HG03097 (cell line): ENCODE results near the gene CES3.
"Not testable (repeated sequence)": the region's sequence is repeated elsewhere in the genome, so short reads cannot be mapped to it uniquely, and the experiment has no call there.

Experiments used
- ATAC-seq: cut with Tn5 transposase; IDR thresholded peaks from one replicate; pipeline ENCODE4 v1.9.1; 2021; ENCODE audit not compliant: unreplicated experiment, low FRiP score

The CES3 gene

DNA sequence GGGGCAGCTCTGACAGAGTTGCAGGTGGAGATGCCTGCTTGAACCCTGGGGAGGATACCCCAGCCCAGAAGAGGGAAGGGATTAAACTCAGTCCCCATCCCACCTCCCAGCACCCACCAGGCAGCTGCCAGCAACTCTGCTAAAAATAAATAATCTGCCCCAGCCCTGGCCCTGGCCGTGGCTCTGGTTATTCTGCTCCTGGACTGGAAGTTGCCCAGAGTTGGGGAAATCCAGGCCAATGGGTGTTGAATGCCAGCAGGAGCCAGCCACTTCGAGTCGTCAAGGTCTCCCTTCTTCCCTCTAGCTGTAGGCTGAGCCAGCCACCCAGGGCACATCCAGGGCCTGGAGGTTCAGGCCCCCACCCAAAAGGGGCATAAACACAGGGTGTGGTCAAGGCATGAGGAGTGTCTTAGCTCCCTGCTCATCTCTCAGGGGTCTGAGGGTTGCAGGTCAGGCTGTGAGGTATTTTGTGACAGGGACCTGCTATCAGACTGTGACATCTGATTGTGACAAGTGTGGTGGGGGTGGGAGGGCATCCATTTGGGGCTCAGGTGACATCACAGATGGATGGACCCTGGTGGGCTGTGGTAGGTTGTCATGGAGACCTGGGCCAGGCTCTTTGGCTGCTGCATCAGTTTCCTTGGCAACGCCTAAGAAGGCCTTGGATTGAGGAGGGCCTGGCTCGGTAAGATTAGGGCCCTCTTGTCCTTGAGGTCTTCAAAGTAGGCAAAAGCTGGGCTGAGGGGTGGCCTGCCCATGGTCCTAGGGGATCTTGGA lies 34.7 kb upstream of the CES3 start:
- no peak for ATAC-seq

DNA sequence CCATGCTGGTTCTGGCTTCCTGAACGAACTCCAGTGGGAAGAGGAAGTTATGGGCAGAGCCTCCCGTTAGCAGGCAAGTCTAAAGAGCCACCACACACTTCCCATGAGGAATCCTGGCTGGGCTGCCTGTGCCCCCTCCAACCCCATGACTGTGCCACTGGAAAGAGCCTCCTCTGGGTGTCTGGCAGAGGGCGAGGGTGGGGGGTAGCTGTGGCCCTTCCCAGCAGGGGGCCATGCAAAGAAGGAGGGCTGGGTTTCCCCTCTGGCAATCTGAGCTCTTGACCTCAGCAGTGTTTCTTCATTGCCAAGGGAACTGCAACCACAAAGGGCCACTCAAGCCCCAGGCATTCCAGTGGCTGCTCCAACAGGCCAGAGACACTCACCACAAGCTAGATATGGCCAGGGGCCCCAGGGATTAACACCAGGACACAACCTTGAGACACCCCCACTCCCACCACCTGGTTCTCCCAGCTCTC lies 34.1 kb upstream of the CES3 start:
- no peak for ATAC-seq

DNA sequence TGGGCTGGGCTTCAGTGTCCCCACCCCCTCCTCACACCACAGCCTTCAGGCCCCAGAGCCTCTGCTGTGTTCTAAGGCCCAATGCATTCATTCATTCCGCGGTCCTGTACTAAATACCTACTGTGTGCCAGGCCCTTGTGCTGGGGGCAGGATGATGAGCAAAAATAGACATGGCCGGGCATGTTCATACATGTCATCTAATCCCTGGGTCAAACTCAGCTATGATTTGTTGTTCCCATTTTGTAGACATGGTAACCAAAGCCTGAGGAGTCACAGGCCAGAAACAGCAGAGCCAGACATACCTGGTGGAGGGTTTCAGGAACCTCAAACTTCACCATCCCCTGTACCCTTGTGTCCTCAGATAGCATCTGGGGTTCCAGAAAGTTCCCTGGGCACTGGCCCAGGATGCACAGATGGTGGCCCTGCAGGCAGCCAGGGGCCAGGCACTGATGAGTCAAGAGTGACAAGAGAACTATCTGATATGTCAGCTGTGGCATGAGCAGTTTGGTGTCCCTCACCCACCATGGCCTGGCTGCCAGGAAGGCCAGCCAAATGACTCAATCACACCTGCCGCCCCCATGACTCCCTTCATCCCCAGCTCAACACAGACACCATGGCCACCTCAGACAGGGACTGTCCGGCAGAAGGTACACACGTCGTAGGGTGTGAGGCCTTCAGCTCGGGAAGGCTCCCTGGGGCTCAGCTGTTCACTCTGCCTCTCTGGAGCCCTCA lies 33.0 kb upstream of the CES3 start:
- no peak for ATAC-seq

GRCh38 chr16:66928702-66929388 lies 32.2 kb upstream of the CES3 start:
- ATAC-seq: no peak

GRCh38 chr16:66930189-66930588 lies 30.9 kb upstream of the CES3 start:
- ATAC-seq: no peak

DNA sequence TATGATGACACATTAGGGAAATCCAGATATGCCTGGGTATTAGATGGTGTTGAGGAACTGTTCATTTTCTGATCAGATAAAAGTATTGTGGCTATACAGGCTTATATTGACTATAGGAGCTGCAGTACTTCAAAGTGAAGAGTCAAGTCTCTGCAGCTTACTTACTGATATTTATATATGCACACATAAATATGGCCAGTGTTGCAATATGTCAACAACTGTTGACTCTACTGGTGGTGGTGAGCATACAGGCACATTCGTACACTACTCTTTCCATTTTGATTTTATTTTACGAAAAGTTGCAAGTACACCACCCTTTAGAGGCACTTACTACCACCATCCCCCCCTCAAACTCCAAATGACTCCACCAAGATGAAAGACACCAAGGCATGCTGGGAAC lies 29.4 kb upstream of the CES3 start:
- ATAC-seq: no peak

- ATAC-seq: no peak
These were observed 29.0 kb upstream of the CES3 start for GRCh38 chr16:66932076-66932475.

- no peak for ATAC-seq
These were observed 27.3 kb upstream of the CES3 start for GRCh38 chr16:66933776-66934137.

- ATAC-seq: peak; percentile 64
These were observed 26.8 kb upstream of the CES3 start, which contains the start of gene CIAO2B for GRCh38 chr16:66934138-66934838. TSS of gene CIAO2B (minus strand) at chr16:66934402. CDS start at chr16:66934364, 38 bp downstream.

DNA sequence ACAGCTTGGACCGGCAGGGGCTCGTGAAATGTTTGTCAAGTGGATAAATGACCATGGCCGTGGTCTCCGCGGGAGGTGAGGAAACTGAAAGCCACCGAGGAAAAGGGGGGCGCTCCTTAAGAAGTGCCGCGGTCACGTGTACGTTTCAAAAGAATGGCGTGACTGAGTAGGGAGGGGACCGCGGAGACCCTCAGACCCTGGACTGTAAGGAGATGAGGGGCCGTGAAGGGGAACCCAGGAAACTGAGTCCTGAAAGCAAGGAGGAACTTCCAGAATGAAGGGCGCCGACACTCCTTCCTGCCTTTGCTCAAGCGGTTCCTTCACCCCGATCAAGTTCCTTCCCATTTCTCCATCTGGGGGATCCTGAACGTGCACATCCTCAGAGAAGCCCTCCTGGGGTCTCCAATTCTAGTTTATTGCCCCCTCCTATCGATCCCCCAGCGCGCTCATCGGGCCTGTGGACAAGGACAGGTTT lies 26.2 kb upstream of the CES3 start:
- ATAC-seq: not testable (repeated sequence)

DNA sequence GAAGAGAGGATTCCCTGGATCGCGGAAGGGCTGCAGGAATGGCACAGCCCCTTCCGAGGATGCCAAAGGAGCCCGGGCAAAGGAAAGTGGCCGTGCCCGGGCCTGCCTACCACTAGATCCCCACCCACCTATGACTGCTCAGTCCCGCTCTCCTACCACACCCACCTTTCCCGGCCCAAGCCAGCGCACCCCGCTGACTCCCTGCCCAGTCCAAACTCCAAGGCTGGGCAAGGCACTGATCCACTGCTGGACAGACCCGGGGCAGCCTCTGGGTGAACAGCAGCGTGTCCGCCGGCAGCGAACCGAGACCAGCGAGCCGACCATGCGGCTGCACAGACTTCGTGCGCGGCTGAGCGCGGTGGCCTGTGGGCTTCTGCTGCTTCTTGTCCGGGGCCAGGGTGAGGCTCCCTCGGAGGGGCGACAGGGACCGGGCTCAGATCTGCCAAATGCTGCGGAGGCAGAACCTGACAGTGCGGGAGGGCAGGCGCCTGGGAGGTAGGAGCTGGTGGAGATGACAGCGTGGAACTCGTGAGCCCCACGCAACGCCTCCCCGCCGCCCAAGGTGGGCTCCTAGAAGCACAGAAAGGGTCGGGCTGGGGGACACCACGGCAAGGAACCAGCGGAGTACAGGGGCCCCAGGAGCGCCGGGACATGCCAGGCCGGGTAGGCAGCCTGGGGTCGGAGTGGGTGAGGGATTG lies 25.6 kb upstream of the CES3 start, which contains the start of gene CES2:
Gene CES2 (plus strand): TSS at position 203 of the 698 bp plus-strand sequence. CDS start 120 bp downstream, at position 323.
- no peak for ATAC-seq

DNA sequence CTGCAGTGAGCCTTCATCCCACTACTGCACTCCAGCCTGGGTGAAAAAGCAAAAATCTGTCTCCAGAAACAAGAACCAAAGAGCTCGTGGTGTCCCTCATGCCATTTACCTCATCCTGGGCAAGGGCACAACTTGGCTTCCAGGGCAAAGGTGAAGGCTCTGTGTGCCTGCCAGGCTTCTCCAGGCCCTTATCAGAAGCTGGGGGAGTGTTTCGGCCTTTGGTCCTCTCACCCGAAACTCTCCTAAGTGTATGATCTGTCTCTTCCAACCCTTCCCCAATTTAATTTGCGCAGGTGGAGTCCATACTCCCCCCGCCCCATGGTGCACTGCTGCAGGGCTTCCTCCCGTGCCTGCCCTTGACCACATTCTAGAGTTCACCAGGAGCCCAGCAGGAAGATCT lies 24.6 kb upstream of the CES3 start:
- no peak for ATAC-seq

DNA sequence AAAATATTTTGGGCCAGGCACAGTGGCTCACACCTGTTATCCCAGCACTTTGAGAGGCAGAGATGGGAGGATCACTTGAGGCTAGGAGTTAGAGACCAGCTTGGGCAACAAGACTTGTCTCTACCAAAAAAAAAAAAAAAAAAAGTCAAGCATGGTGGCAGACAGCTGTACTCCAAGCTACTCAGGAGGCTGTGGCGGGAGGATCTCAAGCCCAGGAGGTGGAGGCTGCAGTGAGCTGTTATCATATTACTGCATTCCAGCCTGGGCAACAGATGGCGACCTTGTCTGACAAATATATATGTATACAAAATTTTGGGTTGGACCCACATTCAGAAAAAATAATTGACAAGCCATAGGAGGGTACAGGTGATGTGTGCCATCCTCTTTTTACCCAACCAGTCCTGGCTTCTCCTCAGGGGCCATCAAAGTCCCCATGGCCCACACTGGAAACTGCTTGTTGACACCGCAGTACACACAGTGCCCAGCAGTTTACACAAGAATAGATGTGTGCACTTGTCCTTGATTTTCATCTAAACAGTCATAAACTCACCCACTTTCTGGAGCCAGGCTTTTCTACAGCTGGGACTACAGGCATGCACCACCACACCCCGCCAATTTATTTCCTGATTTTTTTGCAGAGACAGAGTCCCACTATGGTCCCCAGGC lies 24.0 kb upstream of the CES3 start:
- ATAC-seq: no peak

DNA sequence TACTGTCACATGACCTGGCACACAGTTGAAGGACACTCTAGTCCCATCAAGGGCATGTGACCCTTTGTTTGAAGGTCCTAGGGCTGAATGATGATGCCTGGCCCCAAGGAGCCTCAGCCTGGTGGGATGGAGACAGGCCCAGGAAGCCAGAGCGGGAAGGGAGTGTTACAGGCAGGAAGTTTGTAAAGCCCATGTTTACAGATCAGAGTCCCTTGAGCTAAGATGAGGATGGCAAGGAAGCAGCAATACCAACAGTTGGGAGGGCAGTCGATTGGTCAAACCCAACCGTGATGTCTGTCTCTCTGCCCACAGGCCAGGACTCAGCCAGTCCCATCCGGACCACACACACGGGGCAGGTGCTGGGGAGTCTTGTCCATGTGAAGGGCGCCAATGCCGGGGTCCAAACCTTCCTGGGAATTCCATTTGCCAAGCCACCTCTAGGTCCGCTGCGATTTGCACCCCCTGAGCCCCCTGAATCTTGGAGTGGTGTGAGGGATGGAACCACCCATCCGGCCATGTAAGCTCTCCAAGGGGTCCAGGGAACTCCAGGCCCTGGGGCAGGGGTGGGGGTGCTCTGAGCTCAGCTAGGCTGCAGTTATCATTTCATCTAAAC lies 23.2 kb upstream of the CES3 start:
- no peak for ATAC-seq

DNA sequence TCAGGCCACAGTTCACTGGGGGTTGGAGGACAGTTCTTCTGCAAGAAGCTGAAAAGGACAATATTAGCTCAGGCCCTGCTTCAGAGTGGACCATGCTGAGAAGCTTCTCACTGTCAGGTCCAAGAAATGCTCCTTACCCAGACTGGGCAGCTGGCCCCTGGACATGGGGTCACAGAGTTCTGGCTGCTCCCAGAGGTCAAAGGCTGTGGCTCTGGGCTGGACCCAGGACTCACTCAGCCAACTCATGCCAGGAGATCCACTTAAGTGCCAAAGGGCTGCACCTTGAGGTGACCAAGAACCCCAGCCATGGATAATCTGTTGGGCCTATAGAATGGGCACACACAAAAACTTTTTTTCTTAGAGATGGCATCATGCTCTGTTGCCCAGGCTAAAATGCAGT lies 21.7 kb upstream of the CES3 start:
- ATAC-seq: no peak

GRCh38 chr16:66940236-66940635 lies 20.8 kb upstream of the CES3 start:
- no peak for ATAC-seq

GRCh38 chr16:66942981-66943380 lies 18.1 kb upstream of the CES3 start:
- ATAC-seq: no peak

- no peak for ATAC-seq
These were observed 17.5 kb upstream of the CES3 start for GRCh38 chr16:66943426-66944053.

- no peak for ATAC-seq
These were observed 17.0 kb upstream of the CES3 start for GRCh38 chr16:66944054-66944441.
